GM18519 (cell line): Measurements from ENCODE around the gene FN3K.
A peak's percentile ranks its signal among the peaks of the same experiment; 100 is the strongest.
"Not testable (repeated sequence)": the region's sequence is repeated elsewhere in the genome, so short reads cannot be mapped to it uniquely, and the experiment has no call there.

Experiments used
- ATAC-seq: cut with Tn5 transposase; IDR thresholded peaks from one replicate; pipeline ENCODE4 v1.9.1; 2021; ENCODE audit warnings: mild to moderate bottlenecking, moderate library complexity; ENCODE audit not compliant: unreplicated experiment, low FRiP score

The FN3K gene

DNA sequence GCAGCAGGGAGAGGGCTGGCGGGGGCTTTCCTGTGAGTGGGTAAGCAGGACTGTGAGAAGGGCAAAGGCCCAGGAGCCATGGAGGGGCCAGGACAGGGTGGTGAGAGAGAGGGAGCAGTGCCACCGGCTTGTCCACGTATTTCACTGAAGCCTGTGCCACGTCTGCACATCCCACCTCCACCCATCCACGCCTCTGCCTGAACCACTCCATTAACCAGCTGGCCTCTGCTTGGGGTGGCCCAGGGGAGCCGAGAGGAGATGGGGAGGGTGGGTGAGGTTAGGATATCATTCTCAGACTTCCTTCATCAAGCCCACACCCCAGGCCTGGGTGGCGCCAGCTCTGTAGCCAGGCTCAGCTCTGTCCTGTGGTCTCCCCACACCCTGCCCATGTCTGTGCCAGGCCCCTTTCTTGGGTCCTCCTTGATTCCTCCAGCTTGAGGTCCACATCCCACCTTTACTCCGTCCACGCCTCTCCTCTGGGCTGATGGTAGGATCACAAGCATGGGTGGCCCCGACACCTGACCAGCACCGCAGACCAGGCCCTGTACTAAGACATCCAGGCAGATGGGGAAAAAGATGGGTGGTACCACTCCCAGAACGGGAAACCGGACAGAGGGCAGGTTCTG is 3.2 kb upstream of the FN3K start:
- ATAC-seq = no peak

- no peak for ATAC-seq
These were observed 1.2 kb downstream of the FN3K start for GRCh38 chr17:82736511-82737185.

DNA sequence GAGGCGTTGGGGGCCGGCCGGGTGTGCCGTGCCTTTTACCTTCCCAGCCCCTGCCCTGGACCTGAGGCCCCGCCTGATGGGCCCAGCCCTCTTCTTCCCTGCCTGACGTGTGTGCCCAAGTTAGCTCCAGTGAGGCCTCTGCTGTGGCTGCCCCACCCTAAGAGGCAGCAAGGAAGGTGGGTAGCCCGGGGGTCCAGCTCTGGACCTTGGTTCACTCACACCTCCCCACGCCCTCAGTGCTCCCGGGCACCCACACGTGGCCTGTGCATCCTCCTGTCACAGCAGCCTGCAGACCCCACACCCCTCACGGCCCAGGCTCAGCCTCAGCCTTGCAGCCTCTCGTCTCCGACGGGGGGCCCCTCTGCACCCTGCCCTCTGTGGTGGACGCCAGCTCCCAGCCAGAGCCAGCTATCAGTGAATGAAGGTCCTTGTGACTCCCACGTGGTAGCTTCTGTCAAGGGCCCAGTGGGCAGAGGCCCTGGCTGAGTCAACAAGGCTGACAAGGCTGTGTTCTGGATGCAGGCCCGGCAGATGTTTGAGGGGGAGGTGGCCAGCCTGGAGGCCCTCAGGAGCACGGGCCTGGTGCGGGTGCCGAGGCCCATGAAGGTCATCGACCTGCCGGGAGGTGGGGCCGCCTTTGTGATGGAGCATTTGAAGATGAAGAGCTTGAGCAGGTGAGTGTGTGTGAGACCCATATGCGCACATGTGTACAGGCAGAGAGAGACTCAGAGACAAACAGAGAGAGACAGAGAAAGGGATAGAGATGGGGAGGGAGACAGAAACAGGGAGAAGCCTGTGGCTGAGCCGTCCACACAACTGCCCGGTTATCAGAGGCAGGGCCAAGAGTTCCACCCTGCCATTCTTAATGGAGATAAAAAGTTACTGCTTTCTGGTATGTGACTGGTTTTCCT is 2.8 kb downstream of the FN3K start:
- ATAC-seq = no peak

DNA sequence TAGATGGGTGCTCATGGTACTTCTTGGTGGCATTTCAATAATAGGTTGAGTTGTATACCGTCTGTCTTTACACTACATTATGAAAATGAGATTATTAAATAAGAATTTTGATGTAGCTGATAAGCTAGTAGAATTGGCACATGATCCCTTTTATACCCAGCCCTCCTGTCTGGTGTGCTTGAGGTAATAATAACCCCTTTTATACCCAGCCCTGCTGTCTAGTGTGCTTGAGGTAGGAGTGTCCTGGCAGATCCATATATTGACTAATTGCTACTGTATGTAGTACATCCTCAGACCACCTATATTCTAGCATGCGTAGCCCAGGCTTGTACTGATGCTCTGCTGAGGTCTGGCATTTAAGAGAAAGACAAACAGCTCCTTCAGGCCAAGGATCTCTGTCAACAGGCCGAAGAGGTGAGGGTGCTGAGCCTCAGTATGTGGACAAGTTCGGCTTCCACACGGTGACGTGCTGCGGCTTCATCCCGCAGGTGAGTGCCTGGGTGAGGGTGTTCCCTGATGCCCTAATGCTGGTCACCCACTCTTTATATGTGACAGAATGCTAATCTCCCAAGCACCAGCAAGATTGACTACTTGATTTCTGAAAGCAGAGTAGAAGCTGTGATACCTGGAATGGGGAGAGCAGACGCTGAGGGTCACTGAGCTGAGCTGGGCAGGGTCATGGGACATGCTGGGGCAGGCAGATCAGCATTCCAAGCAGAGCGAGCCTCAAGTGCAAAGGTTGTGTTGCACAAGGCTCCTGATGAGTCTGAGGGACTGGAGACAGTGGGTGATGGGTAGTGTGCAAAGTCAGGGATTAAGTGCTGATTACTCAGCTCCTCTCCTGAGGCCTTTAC is 5.7 kb downstream of the FN3K start:
- ATAC-seq = no peak

DNA sequence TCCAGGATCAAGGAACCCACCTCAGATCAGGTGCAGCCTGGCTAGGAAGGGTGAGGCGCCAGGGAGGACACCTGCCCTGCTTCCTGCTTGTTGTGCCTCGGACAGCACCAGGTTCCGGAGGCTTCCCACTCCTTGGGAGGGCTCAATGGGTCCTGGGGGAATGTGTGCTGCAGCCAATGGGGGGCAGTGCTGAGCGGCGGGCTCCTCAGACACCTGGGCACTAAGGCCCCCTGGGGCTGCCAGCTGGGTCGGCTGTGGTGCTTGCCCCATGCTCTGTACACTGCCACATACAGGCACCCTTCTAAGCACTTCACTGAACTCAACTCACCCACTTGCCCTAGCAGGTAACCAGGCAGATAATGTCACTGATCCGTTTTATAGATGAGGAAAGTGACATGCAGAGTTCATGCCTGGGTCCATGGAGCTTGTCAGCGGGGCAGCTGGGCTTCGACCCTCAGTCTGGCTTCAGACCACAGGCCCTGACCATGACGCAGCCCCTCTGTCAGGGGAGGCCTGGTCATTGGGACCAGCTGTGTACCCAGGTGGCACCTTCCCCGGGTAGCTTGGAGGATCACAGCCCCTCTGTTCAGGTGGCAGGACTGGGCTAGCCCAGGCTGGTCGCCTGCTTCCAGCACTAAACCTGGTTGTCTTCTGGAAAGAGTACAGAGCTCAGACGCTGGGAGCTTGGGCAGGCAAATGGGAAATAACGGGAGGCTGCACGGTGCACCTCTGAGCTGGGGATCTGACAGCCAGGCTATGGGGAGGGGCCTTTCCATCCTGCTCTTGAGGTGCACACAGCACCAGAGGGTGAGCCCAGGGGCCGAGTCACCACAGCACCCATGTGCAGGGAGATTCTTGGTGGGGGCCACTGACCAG is 8.2 kb downstream of the FN3K start:
- no peak for ATAC-seq

GRCh38 chr17:82744736-82745135 is 9.3 kb downstream of the FN3K start:
- not testable (repeated sequence) for ATAC-seq

DNA sequence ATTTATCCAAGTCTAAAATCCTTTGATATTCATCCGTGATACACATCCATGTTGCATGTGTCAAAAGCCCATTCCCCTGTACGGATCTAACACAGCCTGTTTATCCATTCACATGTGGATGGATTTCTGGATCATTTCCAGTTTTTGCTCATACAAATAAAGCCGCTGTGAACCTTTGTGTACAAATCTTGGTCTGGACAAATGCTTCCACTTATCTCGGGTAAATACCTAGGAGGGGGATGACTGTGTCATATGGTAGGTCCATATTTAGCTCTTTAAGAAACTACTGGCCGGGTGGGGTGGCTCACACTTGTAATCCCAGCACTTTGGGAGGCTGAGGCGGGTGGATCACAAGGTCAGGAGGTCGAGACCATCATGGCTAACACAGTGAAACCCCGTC is 10.1 kb downstream of the FN3K start:
- no peak for ATAC-seq

- no peak for ATAC-seq
These were observed 13.3 kb downstream of the FN3K start for GRCh38 chr17:82748756-82749155.

GRCh38 chr17:82750241-82750908 is 15.0 kb downstream of the FN3K start:
- no peak for ATAC-seq

GRCh38 chr17:82751171-82751570 is 15.8 kb downstream of the FN3K start:
- ATAC-seq = no peak

GRCh38 chr17:82751571-82752370 is 16.4 kb downstream of the FN3K start, which contains the start of gene TBCD:
Gene TBCD (plus strand): TSS chr17:82752065. CDS start chr17:82752194, 129 bp downstream.
- ATAC-seq = peak; percentile 52

GRCh38 chr17:82752371-82753200 is 17.2 kb downstream of the FN3K start:
- ATAC-seq = peak; percentile 25

GRCh38 chr17:82753201-82753464 is 17.7 kb downstream of the FN3K start:
- ATAC-seq = no peak

GRCh38 chr17:82754297-82755208 is 19.1 kb downstream of the FN3K start:
- ATAC-seq = no peak

DNA sequence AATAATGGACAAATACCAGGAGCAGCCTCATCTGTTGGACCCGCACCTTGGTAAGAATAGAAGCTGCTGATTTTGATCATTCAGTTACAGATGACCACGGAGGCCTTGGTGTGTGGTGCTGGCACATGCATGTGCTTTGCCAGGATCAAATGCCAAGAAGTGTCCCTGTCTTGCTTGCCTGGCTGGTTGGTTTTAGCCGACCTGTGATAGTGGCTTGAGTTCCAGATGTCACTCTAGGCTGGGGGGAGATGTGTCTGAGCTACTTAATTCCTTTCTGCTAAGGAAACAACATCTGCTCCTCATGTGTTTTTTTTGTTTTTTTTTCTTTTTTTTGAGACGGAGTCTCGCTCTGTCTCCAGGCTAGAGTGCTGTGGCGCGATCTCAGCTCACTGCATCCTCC is 20.8 kb downstream of the FN3K start:
- no peak for ATAC-seq

- no peak for ATAC-seq
These were observed 30.0 kb downstream of the FN3K start for GRCh38 chr17:82765371-82765770.
